ENCODE measurements around the gene TRIM61. TPM values are rescaled to one million over a fixed set of nuclear protein-coding genes. Genes with fewer than 3 reads are reported as not detected.
"Not testable (repeated sequence)": the region's sequence is repeated elsewhere in the genome, so short reads cannot be mapped to it uniquely, and the experiment has no call there.

TRIM61 gene
- total and polyA plus RNA-seq, 12 donors, result 0.57 to 12.2 (median 2.8) TPM

GRCh38 chr4:164997941-164998340, 20.5 kb upstream of the TRIM61 start:
- Histone ChIP-seq H3K4me1 (replicated peaks in 1 of 2) (no peaks in the 10 kb centered on the region), H3K27ac (no peak overlapping the region), H3K4me3 (no peak overlapping the region), H3K27me3 (no peaks in the 10 kb centered on the region), H3K9me3 (replicated peaks in 1 of 3) (no peaks in the 10 kb centered on the region), H3K36me3 (replicated peaks in 1 of 2) (no peaks in the 10 kb centered on the region)
- intact Hi-C loops (cut with DNase I), result no loop called here
- DNase-seq, result no peak
- WGBS, 4 donors, result 69 to 81% (median 72%) methylated on average over 6 of the region's 6 CpGs
- TF ChIP-seq POLR2A (IDR thresholded peaks at IDR 0.05), result no peak
- TF ChIP-seq, protein P1, sequence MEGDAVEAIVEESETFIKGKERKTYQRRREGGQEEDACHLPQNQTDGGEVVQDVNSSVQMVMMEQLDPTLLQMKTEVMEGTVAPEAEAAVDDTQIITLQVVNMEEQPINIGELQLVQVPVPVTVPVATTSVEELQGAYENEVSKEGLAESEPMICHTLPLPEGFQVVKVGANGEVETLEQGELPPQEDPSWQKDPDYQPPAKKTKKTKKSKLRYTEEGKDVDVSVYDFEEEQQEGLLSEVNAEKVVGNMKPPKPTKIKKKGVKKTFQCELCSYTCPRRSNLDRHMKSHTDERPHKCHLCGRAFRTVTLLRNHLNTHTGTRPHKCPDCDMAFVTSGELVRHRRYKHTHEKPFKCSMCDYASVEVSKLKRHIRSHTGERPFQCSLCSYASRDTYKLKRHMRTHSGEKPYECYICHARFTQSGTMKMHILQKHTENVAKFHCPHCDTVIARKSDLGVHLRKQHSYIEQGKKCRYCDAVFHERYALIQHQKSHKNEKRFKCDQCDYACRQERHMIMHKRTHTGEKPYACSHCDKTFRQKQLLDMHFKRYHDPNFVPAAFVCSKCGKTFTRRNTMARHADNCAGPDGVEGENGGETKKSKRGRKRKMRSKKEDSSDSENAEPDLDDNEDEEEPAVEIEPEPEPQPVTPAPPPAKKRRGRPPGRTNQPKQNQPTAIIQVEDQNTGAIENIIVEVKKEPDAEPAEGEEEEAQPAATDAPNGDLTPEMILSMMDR (IDR thresholded peaks at IDR 0.05), result no peak

- Histone ChIP-seq H3K4me1 (replicated peaks in 1 of 2) (no peaks in the 10 kb centered on the region), H3K36me3 (replicated peaks in 1 of 2) (no peaks in the 10 kb centered on the region), H3K4me3 (no peak overlapping the region), H3K27me3 (no peaks in the 10 kb centered on the region), H3K27ac (no peak overlapping the region), H3K9me3 (replicated peaks in 1 of 3) (no peaks in the 10 kb centered on the region)
- WGBS, 4 donors, result 67 to 82% (median 75%) methylated on average over 2 of the region's 2 CpGs
- TF ChIP-seq POLR2A (IDR thresholded peaks at IDR 0.05), result no peak
- TF ChIP-seq, protein P1 (IDR thresholded peaks at IDR 0.05), result no peak
- intact Hi-C loops (cut with DNase I), result no loop called here
- no peak for DNase-seq
Measured at GRCh38 chr4:164997324-164997723, 19.9 kb upstream of the TRIM61 start.

GRCh38 chr4:164996123-164996522, 18.7 kb upstream of the TRIM61 start:
- H3K4me1 ChIP-seq (replicated peaks in 1 of 2); H3K36me3 ChIP-seq (replicated peaks in 1 of 2); intact Hi-C loops (cut with DNase I); H3K4me3 ChIP-seq; H3K9me3 ChIP-seq (replicated peaks in 1 of 3); DNase-seq; H3K27me3 ChIP-seq; H3K27ac ChIP-seq: not testable (repeated sequence)
- 62 to 80% (median 72%) methylated on average over 6 of the region's 6 CpGs for WGBS, 4 donors

- H3K4me1 ChIP-seq (replicated peaks in 1 of 2); H3K36me3 ChIP-seq (replicated peaks in 1 of 2); H3K4me3 ChIP-seq; DNase-seq; H3K27ac ChIP-seq; H3K9me3 ChIP-seq (replicated peaks in 1 of 3); intact Hi-C loops (cut with DNase I); H3K27me3 ChIP-seq: not testable (repeated sequence)
- 72 to 78% (median 76%) methylated on average over 10 of the region's 10 CpGs for WGBS, 4 donors
Measured at GRCh38 chr4:164990786-164991185, 13.3 kb upstream of the TRIM61 start.

DNA sequence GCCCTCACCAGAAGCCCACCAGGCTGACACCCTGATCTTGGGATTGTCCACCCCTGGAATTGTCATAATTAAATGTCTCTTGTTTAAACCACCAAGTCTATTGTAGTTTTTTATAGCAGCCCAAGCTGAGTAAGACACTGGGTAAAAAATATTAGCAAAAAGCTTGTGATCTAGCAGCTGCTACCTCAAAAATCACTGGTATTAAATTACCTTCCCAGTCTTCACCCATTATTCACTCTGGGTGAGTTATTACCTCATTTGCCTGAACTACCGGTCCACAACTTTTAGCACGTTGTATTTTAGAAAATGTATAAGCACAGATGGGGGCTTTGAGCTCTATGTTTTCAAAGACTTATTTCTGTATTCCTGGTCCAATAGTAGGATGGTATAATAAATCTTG, 12.0 kb upstream of the TRIM61 start:
- H3K27me3 ChIP-seq, result no peaks in the 10 kb centered on the region
- no peak for TF ChIP-seq POLR2A (IDR thresholded peaks at IDR 0.05)
- TF ChIP-seq, protein P1 (IDR thresholded peaks at IDR 0.05), result no peak
- no peak for DNase-seq
- intact Hi-C loops (cut with DNase I), result no loop called here
- no peaks in the 10 kb centered on the region for H3K4me1 ChIP-seq (replicated peaks in 1 of 2)
- WGBS, 4 donors, result 15 to 44% (median 32%) methylated on average over 2 of the region's 2 CpGs
- no peaks in the 10 kb centered on the region for H3K36me3 ChIP-seq (replicated peaks in 1 of 2)
- no peaks in the 10 kb centered on the region for H3K9me3 ChIP-seq (replicated peaks in 1 of 3)
- H3K4me3 ChIP-seq, result no peak overlapping the region
- no peak overlapping the region for H3K27ac ChIP-seq

GRCh38 chr4:164971929-164972328, 5.5 kb downstream of the TRIM61 start:
- DNase-seq; H3K27me3 ChIP-seq; H3K9me3 ChIP-seq (replicated peaks in 1 of 3); H3K4me3 ChIP-seq; intact Hi-C loops (cut with DNase I); H3K36me3 ChIP-seq (replicated peaks in 1 of 2); H3K27ac ChIP-seq; H3K4me1 ChIP-seq (replicated peaks in 1 of 2): not testable (repeated sequence)
- WGBS, 4 donors, result 90 to 98% (median 91%) methylated on average over 2 of the region's 2 CpGs
